Measurements from ENCODE around the gene CCDC68.
A peak's percentile ranks its signal among the peaks of the same experiment; 100 is the strongest.
"Not testable (repeated sequence)": the region's sequence is repeated elsewhere in the genome, so short reads cannot be mapped to it uniquely, and the experiment has no call there.

Gene CCDC68

GRCh38 chr18:54958704-54959625 lies at the start of gene CCDC68:
Gene CCDC68 (minus strand): TSS chr18:54959461. CDS start chr18:54942791, 16,670 bp downstream.
- peak; percentile 76 for DNase-seq

- no peak for DNase-seq
Measured at GRCh38 chr18:55007602-55008001, 48.3 kb upstream of the CCDC68 start.

- DNase-seq, result no peak
Measured at GRCh38 chr18:55003695-55004094, 44.4 kb upstream of the CCDC68 start.

- DNase-seq, result no peak
Measured at GRCh38 chr18:55002261-55002660, 43.0 kb upstream of the CCDC68 start.

- no peak for DNase-seq
Measured at GRCh38 chr18:55001394-55002024, 42.2 kb upstream of the CCDC68 start.

GRCh38 chr18:55000529-55000928 lies 41.3 kb upstream of the CCDC68 start:
- DNase-seq, result peak; percentile 54

GRCh38 chr18:54999016-54999415 lies 39.8 kb upstream of the CCDC68 start:
- no peak for DNase-seq

GRCh38 chr18:54995421-54996143 lies 36.3 kb upstream of the CCDC68 start:
- DNase-seq, result no peak

GRCh38 chr18:54991981-54992380 lies 32.7 kb upstream of the CCDC68 start:
- no peak for DNase-seq

- DNase-seq, result no peak
Measured at GRCh38 chr18:54984908-54985307, 25.6 kb upstream of the CCDC68 start.

- no peak for DNase-seq
Measured at GRCh38 chr18:54983791-54984190, 24.5 kb upstream of the CCDC68 start.

GRCh38 chr18:54983041-54983686 lies 23.9 kb upstream of the CCDC68 start:
- DNase-seq, result no peak

- no peak for DNase-seq
Measured at GRCh38 chr18:54981076-54981475, 21.8 kb upstream of the CCDC68 start.

- no peak for DNase-seq
Measured at GRCh38 chr18:54975598-54975997, 16.3 kb upstream of the CCDC68 start.

GRCh38 chr18:54973046-54973445 lies 13.8 kb upstream of the CCDC68 start:
- DNase-seq, result peak; percentile 59

- no peak for DNase-seq
Measured at GRCh38 chr18:54968807-54969206, 9.5 kb upstream of the CCDC68 start.

GRCh38 chr18:54968237-54968636 lies 9.0 kb upstream of the CCDC68 start:
- DNase-seq, result not testable (repeated sequence)

- no peak for DNase-seq
Measured at GRCh38 chr18:54967786-54968185, 8.5 kb upstream of the CCDC68 start.

GRCh38 chr18:54964741-54965140 lies 5.5 kb upstream of the CCDC68 start:
- DNase-seq, result no peak

GRCh38 chr18:54962919-54963645 lies 3.8 kb upstream of the CCDC68 start:
- no peak for DNase-seq

GRCh38 chr18:54961868-54962267 lies 2.6 kb upstream of the CCDC68 start:
- no peak for DNase-seq

- no peak for DNase-seq
Measured at GRCh38 chr18:54961016-54961423, 1.8 kb upstream of the CCDC68 start.
